ENCODE results near the gene SLC5A10. TPM values are rescaled to one million over a fixed set of nuclear protein-coding genes. Genes with fewer than 3 reads are reported as not detected.

The SLC5A10 gene
- not detected for total RNA-seq
- under 1 TPM; 0.13 to 0.51 TPM for polyA plus RNA-seq (ENCODE audit: insufficient read length in 2 of 2)
- long read RNA-seq, donor 1 = 0 reads
- long read RNA-seq, donor 2 = 0 reads
- long read RNA-seq, donor 3 = 0 reads
- long read RNA-seq, donor 4 = 0 reads

DNA sequence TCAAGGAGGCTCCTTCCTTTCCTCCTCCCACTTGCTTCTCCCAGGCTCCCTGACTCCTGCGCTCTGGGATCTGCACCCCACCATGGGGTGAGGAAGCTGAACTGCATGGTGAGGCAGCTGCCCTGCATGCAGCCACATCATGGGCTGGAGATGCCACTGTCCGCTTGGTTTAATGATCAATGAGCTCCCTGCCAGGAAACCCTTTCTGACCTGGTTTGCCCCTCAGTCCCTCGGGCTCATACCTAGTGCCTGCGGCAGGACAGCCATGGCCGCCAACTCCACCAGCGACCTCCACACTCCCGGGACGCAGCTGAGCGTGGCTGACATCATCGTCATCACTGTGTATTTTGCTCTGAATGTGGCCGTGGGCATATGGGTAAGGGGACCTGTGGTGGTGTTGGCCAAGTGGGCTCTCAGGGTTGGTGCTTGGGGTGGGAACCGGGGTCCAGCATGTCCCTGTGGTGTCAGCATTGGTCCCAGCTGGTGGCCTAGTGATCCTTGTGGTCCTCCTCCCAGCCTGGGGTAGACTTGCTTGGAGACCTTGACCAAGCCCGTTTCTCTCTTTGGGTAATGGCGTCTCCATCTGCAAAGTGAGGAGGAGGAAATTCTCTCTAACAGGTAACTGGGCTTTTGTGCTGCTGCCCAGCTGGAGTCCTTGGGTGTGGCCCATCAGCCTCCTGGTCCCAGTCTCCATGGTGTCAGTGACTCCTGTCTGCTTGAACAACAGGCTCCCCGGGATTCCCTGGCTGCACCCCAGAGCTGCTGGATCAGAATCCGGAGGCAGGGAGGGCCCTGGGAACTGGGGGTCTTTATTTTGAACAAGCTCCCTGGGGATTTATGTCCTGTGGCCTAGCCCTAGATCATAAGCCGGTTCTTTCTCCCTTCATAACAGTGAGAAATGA is at the start of gene SLC5A10:
SLC5A10 (plus strand) TSS at position 225 of the 902 bp plus-strand sequence; CDS start at position 266, 41 bp downstream.
- WGBS (ENCODE audit: insufficient coverage) = 82% methylated on average over 16 of the region's 17 CpGs
- DNase-seq (ENCODE audit: low read depth in 4 of 6, low spot score in 6 of 6) = no peak
- Histone ChIP-seq H3K36me3 (ENCODE audit: control insufficient read depth, insufficient read depth, low read length) (no peaks in the 10 kb centered on the region), H3K27me3 (ENCODE audit: control insufficient read depth, insufficient read depth, low read length) (no peaks in the 10 kb centered on the region), H3K9me3 (ENCODE audit: control insufficient read depth, insufficient read depth, low read length) (no peaks in the 10 kb centered on the region), H3K27ac (ENCODE audit: low read depth, low read length) (no peak within 1 kb of the TSS), H3K4me1 (ENCODE audit: control insufficient read depth, insufficient read depth, low read length) (no peaks in the 10 kb centered on the region), H3K4me3 (ENCODE audit: low read depth, low read length) (no peak within 1 kb of the TSS)

DNA sequence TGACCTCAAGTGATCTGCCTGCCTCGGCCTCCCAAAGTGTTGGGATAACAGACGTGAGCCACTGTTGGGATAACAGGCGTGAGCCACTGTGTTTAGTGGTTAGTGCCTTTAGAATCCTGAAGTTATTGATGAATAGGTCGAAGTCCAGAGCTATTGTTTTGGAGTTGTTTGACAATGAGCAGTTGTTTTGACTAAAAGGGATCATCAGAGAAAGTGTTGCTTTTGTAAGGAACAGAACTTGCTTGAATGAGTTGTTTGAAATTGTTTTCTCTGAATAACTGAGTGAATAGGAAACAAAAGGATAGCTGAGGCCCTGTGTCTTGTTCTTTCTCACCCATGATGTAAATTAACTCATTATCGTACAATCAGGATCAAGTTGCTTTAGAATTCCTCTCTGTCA is 47.5 kb upstream of the SLC5A10 start:
- Histone ChIP-seq H3K9me3 (ENCODE audit: control insufficient read depth, insufficient read depth, low read length) (no peaks in the 10 kb centered on the region), H3K36me3 (ENCODE audit: control insufficient read depth, insufficient read depth, low read length) (peaks cover 41% of the 10 kb centered on the region), H3K27ac (ENCODE audit: low read depth, low read length) (no peak overlapping the region), H3K4me1 (ENCODE audit: control insufficient read depth, insufficient read depth, low read length) (no peaks in the 10 kb centered on the region), H3K4me3 (ENCODE audit: low read depth, low read length) (no peak overlapping the region), H3K27me3 (ENCODE audit: control insufficient read depth, insufficient read depth, low read length) (no peaks in the 10 kb centered on the region)
- no peak for DNase-seq (ENCODE audit: low read depth in 4 of 6, low spot score in 6 of 6)
- WGBS (ENCODE audit: insufficient coverage) = 50% methylated on average over 4 of the region's 5 CpGs

DNA sequence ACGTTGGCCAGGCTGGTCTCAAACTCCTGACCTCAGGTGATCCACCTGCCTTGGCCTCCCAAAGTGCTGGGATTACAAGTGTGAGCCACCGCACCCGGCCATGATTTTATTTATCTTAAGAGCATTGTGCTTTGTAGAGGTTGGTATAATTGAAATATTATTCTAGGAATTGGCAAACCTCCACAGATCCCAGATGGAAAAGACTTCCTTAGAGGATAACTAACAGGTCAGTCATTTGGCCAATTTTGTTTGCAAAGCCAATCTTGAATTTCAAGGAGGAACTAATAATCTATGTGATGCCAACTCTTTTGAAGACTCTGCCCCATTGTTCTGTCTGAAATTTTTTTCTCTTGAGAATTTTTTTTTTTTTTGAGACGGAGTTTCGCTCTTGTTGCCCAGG is 46.7 kb upstream of the SLC5A10 start:
- Histone ChIP-seq H3K4me1 (ENCODE audit: control insufficient read depth, insufficient read depth, low read length) (no peaks in the 10 kb centered on the region), H3K4me3 (ENCODE audit: low read depth, low read length) (no peak overlapping the region), H3K9me3 (ENCODE audit: control insufficient read depth, insufficient read depth, low read length) (no peaks in the 10 kb centered on the region), H3K36me3 (ENCODE audit: control insufficient read depth, insufficient read depth, low read length) (peaks cover 36% of the 10 kb centered on the region), H3K27ac (ENCODE audit: low read depth, low read length) (no peak overlapping the region), H3K27me3 (ENCODE audit: control insufficient read depth, insufficient read depth, low read length) (no peaks in the 10 kb centered on the region)
- no peak for DNase-seq (ENCODE audit: low read depth in 4 of 6, low spot score in 6 of 6)
- WGBS (ENCODE audit: insufficient coverage) = no CpG with 5 or more reads among the region's 5 CpGs

DNA sequence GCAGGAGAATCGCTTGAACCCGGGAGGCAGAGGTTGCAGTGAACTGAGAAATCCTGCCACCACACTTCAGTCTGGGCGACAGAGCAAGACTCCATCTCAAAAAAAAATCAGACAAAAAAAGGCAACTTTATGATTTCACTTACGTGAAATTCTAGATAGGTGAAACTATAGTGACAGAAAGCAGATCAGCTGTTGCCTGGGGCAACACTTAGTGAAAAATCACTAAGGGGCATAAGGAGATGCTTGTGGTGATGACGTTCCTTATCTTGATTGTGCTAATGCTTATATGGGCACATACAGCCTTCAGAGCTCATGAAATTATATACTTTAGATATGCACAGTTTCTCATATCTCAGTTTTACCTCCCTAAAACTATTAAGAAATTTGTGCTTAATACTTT is 41.6 kb upstream of the SLC5A10 start:
- Histone ChIP-seq H3K4me3 (ENCODE audit: low read depth, low read length) (no peak overlapping the region), H3K36me3 (ENCODE audit: control insufficient read depth, insufficient read depth, low read length) (peaks cover 51% of the 10 kb centered on the region)
- no CpG with 5 or more reads among the region's 5 CpGs for WGBS (ENCODE audit: insufficient coverage)

DNA sequence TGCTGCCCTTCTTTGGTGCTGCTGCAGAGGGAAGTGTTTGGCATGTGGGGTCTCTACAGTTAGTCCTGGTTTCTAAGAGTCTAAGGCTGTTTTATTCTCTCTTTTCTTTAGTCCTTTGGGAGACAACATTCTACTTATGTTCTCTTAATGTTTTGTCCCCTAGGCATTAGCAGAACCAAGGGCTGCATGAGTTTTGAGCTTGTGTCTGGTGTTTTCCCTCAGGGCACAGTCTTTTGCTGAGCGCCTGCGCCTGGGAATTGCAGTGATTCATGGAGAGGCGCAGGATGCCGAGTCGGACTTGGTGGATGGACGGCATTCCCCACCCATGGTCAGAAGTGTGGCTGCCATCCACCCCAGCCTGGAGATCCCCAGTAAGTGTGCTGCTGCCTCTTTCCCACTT is 41.1 kb upstream of the SLC5A10 start:
- DNase-seq (ENCODE audit: low read depth in 4 of 6, low spot score in 6 of 6) = no peak
- Histone ChIP-seq H3K27me3 (ENCODE audit: control insufficient read depth, insufficient read depth, low read length) (no peaks in the 10 kb centered on the region), H3K27ac (ENCODE audit: low read depth, low read length) (no peak overlapping the region), H3K4me3 (ENCODE audit: low read depth, low read length) (no peak overlapping the region), H3K9me3 (ENCODE audit: control insufficient read depth, insufficient read depth, low read length) (no peaks in the 10 kb centered on the region), H3K4me1 (ENCODE audit: control insufficient read depth, insufficient read depth, low read length) (no peaks in the 10 kb centered on the region), H3K36me3 (ENCODE audit: control insufficient read depth, insufficient read depth, low read length) (peaks cover 56% of the 10 kb centered on the region)
- WGBS (ENCODE audit: insufficient coverage) = 100% methylated on average over 1 of the region's 6 CpGs

More for the DNA sequence above, 41.6 kb upstream of the SLC5A10 start:
- Histone ChIP-seq H3K9me3 (ENCODE audit: control insufficient read depth, insufficient read depth, low read length) (no peaks in the 10 kb centered on the region), H3K27me3 (ENCODE audit: control insufficient read depth, insufficient read depth, low read length) (no peaks in the 10 kb centered on the region), H3K4me1 (ENCODE audit: control insufficient read depth, insufficient read depth, low read length) (no peaks in the 10 kb centered on the region), H3K27ac (ENCODE audit: low read depth, low read length) (no peak overlapping the region)
- DNase-seq (ENCODE audit: low read depth in 4 of 6, low spot score in 6 of 6) = no peak

DNA sequence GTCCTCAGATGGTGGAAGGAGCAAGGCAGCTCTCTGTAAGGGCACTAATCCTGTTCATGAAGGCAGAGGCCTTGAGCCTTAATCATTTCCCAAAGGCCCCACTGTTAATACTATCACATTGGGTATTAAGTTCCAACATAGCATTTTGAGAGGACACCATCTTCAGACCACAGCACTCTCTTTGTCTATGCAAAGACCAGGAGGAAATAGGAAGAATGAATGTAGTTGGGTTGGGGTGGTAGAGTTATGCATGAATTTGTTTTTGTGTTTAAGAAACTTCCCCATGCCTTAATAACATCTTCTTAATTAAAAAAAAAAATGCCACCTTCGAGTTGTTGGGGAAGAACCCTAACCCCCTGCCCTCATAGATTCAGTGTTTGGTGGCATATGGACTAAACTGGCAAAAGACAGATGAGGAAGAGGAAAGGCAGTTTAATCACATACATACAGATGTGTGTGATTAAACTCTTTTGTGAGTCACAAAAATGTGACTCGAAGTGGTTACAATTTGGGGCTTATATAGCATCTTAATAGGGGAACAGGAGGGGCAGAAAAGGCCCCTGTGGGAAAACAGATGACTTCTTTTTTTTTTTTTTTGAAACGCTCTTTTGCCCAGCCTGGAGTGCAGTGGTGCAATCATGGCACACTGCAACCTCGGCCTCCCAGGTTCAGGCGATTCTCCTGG is 35.0 kb upstream of the SLC5A10 start:
- no peaks in the 10 kb centered on the region for H3K27me3 ChIP-seq (ENCODE audit: control insufficient read depth, insufficient read depth, low read length)

DNA sequence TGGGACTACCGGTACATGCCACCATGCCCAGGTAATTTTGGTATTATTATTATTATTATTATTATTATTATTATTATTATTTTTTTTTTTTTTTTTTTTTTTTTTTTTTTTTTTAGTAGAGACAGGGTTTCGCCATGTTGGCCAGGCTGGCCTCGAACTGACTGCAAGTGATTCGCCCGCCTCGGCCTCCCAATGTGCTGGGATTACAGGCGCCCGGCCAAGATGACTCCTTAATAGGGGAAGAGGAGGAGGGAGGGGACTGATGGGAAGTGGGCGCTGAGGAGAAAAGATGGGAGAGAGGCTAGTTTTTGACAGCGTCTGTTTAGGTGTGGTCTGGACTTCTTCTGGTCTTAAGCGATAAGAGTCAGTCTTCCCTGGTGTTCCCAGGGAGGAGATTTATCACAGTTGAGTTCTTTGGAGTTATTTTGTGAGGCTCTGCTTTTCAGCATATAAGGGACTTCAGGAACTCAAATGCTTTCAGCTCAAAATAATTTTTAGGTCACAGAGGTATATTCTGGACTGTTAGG is 34.4 kb upstream of the SLC5A10 start:
- Histone ChIP-seq H3K9me3 (ENCODE audit: control insufficient read depth, insufficient read depth, low read length) (no peaks in the 10 kb centered on the region), H3K4me1 (ENCODE audit: control insufficient read depth, insufficient read depth, low read length) (no peaks in the 10 kb centered on the region), H3K27me3 (ENCODE audit: control insufficient read depth, insufficient read depth, low read length) (no peaks in the 10 kb centered on the region), H3K36me3 (ENCODE audit: control insufficient read depth, insufficient read depth, low read length) (peaks cover 46% of the 10 kb centered on the region), H3K27ac (ENCODE audit: low read depth, low read length) (no peak overlapping the region), H3K4me3 (ENCODE audit: low read depth, low read length) (no peak overlapping the region)
- whole genome bisulfite sequencing (ENCODE audit: insufficient coverage) = 99% methylated on average over 5 of the region's 11 CpGs
- no peak for DNase-seq (ENCODE audit: low read depth in 4 of 6, low spot score in 6 of 6)

More for the DNA sequence above, 35.0 kb upstream of the SLC5A10 start:
- DNase-seq (ENCODE audit: low read depth in 4 of 6, low spot score in 6 of 6) = no peak
- Histone ChIP-seq H3K9me3 (ENCODE audit: control insufficient read depth, insufficient read depth, low read length) (no peaks in the 10 kb centered on the region), H3K27ac (ENCODE audit: low read depth, low read length) (no peak overlapping the region), H3K4me3 (ENCODE audit: low read depth, low read length) (no peak overlapping the region), H3K36me3 (ENCODE audit: control insufficient read depth, insufficient read depth, low read length) (peaks cover 50% of the 10 kb centered on the region), H3K4me1 (ENCODE audit: control insufficient read depth, insufficient read depth, low read length) (no peaks in the 10 kb centered on the region)
- WGBS (ENCODE audit: insufficient coverage) = no CpG with 5 or more reads among the region's 5 CpGs

DNA sequence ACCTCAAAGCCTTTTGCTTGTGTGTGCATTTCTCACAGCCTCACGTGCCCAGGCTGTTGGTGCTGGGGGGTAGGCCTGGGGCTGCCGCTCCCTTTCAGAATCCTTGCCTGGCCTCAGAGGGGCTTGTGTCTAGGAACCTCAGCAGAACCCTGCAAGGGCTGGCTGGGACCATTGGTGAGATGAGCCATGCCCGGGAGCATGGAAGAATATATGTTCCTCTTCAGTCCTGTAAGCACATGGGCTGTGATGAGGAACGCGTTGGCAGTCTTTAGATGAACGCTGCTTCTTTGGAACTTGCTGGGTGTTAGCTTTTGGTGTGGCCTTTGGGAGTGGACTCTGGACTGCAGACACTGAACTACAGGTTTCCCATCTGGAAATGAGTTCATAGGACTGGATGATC is 32.0 kb upstream of the SLC5A10 start:
- no peaks in the 10 kb centered on the region for H3K27me3 ChIP-seq (ENCODE audit: control insufficient read depth, insufficient read depth, low read length)
- DNase-seq (ENCODE audit: low read depth in 4 of 6, low spot score in 6 of 6) = no peak
- H3K4me1 ChIP-seq (ENCODE audit: control insufficient read depth, insufficient read depth, low read length) = no peaks in the 10 kb centered on the region
- no peaks in the 10 kb centered on the region for H3K9me3 ChIP-seq (ENCODE audit: control insufficient read depth, insufficient read depth, low read length)
- no peak overlapping the region for H3K4me3 ChIP-seq (ENCODE audit: low read depth, low read length)
- 89% methylated on average over 5 of the region's 6 CpGs for WGBS (ENCODE audit: insufficient coverage)
- peaks cover 35% of the 10 kb centered on the region for H3K36me3 ChIP-seq (ENCODE audit: control insufficient read depth, insufficient read depth, low read length)
- H3K27ac ChIP-seq (ENCODE audit: low read depth, low read length) = no peak overlapping the region

DNA sequence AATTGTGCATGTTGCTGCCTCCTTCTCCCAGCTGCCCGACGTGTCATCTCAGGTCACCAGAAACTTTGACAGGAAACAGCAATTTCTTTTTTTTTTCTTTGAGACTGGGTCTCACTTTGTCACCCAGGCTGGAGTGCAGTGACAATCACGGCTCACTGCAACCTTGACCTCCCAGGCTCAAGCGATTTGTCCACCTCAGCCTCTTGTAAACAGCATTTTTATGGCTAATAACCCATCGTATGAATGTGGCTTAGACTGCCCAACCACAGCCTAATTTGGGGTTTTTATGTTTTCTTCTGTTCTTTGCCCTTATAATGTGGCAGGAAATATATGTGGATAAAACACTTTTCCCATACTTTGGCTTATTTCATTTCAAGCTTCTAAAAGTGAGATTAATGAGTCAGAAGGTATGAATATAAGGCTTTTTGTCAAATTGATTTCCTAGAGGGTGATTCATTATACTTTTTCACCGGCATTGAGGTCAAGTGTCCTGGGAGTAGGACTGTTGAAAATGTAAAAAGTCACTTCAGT is 31.0 kb upstream of the SLC5A10 start:
- H3K27ac ChIP-seq (ENCODE audit: low read depth, low read length) = no peak overlapping the region
- H3K36me3 ChIP-seq (ENCODE audit: control insufficient read depth, insufficient read depth, low read length) = peaks cover 31% of the 10 kb centered on the region
- no peaks in the 10 kb centered on the region for H3K9me3 ChIP-seq (ENCODE audit: control insufficient read depth, insufficient read depth, low read length)
- H3K4me3 ChIP-seq (ENCODE audit: low read depth, low read length) = no peak overlapping the region
- 84% methylated on average over 3 of the region's 6 CpGs for WGBS (ENCODE audit: insufficient coverage)
- no peaks in the 10 kb centered on the region for H3K4me1 ChIP-seq (ENCODE audit: control insufficient read depth, insufficient read depth, low read length)
- no peaks in the 10 kb centered on the region for H3K27me3 ChIP-seq (ENCODE audit: control insufficient read depth, insufficient read depth, low read length)
- no peak for DNase-seq (ENCODE audit: low read depth in 4 of 6, low spot score in 6 of 6)

Data from spinal cord (tissue), 10 donors.